ENCODE data around the gene EXOC6B. TPM values are rescaled to one million over a fixed set of nuclear protein-coding genes. Genes with fewer than 3 reads are reported as not detected.
"Not testable (repeated sequence)": the region's sequence is repeated elsewhere in the genome, so short reads cannot be mapped to it uniquely, and the experiment has no call there.

Gene EXOC6B
- total and polyA plus RNA-seq, 10 of the 15 experiments (the other 5 are each of a cell fraction or from before 2014, with no cell fraction given) = 0.23 to 2.2 (median 1.2) TPM

DNA sequence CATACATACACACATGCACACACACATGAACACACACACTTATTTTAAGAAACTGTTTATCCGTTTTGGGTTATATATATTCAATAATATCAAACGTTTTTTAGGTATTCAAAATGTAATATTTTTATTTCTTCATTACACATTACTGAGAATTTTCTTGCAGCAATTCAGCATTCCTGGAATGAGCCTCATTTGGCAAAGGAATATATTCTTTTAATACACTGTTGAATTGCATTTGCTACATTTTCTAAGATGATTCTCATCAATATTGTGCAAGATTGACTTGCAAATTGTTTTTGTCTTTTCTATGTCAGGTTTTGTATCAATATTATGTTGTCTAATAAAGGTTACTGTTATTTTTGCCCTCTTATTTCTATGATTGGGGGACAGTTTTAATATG, 402.1 kb downstream of the EXOC6B start:
- Histone ChIP-seq H3K9ac (ENCODE audit: control insufficient read depth, insufficient read depth, low read length) (no peak overlapping the region), H3K4me1 (ENCODE audit: control insufficient read depth, insufficient read depth, low read length) (no peaks in the 10 kb centered on the region), H3K9me3 (replicated peaks; ENCODE audit: control insufficient read depth, insufficient read depth, low read length) (no peaks in the 10 kb centered on the region; the same call in 2 of the 3 replicates), H3K4me3 (no peak overlapping the region), H3K79me2 (ENCODE audit: control insufficient read depth, insufficient read depth, low read length) (no peaks in the 10 kb centered on the region), H3K27me3 (replicated peaks in 1 of 2; ENCODE audit: control insufficient read depth in 2 of 2, insufficient read depth in 2 of 2, low read length in 1 of 2) (no peaks in the 10 kb centered on the region), H4K20me1 (ENCODE audit: control insufficient read depth, insufficient read depth) (no peaks in the 10 kb centered on the region), H3K4me2 (ENCODE audit: control insufficient read depth, insufficient read depth) (no peak overlapping the region), H2AFZ (ENCODE audit: control insufficient read depth, low read depth, low read length) (no peak overlapping the region), H3K27ac (ENCODE audit: control insufficient read depth, insufficient read depth) (no peak overlapping the region), H3K36me3 (ENCODE audit: control insufficient read depth in 2 of 2, insufficient read depth in 2 of 2, low read length in 1 of 2) (no peaks in the 10 kb centered on the region)
- CTCF ChIA-PET = no interaction called here
- POLR2A ChIA-PET = no interaction called here
- FAIRE-seq = no peak
- in situ Hi-C loops (cut with MboI) = no loop called here
- SMC1A ChIA-PET (ENCODE audit: uncharacterized antibody, unreplicated experiment) = no interaction called here
- TF ChIP-seq STAT1 (conservative IDR thresholded peaks at IDR 0.05) (no peak), ESRRA (IDR thresholded peaks at IDR 0.05; ENCODE audit: low read length) (no peak), ZNF217 (IDR thresholded peaks at IDR 0.05) (no peak), RFX5 (IDR thresholded peaks at IDR 0.05; ENCODE audit: low read depth, low read length) (no peak)
- no peak for DNase-seq (ENCODE audit: low read depth, low spot score)
- 2% methylated on average over 2 of the region's 2 CpGs for WGBS (ENCODE audit: insufficient coverage, insufficient replicate concordance, low lambda C conversion rate, missing lambda C conversion rate)
- RAD21 ChIA-PET (ENCODE audit: unreplicated experiment) = no interaction called here
- BruUV-seq (replicated peaks) = no TSS peak
- intact Hi-C loops (cut with micrococcal nuclease; ENCODE audit: unreplicated experiment) = no loop called here
- no peak for ATAC-seq

DNA sequence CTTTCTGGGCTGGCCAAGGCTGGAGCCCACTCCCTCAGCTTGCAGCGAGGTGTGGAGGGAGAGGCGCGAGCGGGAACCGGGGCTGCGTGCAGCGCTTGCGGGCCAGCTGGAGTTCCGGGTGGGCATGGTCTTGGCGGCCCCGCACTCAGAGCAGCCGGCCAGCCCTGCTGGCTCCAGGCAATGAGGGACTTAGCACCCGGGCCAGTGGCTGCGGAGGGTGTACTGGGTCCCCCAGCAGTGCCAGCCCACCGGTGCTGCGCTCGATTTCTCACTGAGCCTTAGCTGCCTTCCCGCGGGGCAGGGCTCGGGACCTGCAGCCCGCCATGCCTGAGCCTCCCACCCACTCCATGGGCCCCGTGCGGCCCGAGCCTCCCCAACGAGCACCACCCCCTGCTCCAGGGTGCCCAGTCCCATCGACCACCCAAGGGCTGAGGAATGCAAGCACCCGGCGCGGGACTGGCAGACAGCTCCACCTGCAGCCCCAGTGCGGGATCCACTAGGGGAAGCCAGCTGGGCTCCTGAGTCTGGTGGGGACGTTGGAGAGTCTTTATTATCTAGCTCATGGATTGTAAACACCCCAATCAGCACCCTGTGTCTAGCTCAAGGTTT, 404.0 kb downstream of the EXOC6B start:
- POLR2A ChIA-PET, ATAC-seq: not testable (repeated sequence)

More for the DNA sequence above, 404.0 kb downstream of the EXOC6B start:
- H3K36me3 ChIP-seq (ENCODE audit: control insufficient read depth in 2 of 2, insufficient read depth in 2 of 2, low read length in 1 of 2); FAIRE-seq; H3K4me3 ChIP-seq; H3K27me3 ChIP-seq (replicated peaks in 1 of 2; ENCODE audit: control insufficient read depth in 2 of 2, insufficient read depth in 2 of 2, low read length in 1 of 2); H3K4me1 ChIP-seq (ENCODE audit: control insufficient read depth, insufficient read depth, low read length); RAD21 ChIA-PET (ENCODE audit: unreplicated experiment); H3K9ac ChIP-seq (ENCODE audit: control insufficient read depth, insufficient read depth, low read length); H3K4me2 ChIP-seq (ENCODE audit: control insufficient read depth, insufficient read depth); H3K79me2 ChIP-seq (ENCODE audit: control insufficient read depth, insufficient read depth, low read length); intact Hi-C loops (cut with micrococcal nuclease; ENCODE audit: unreplicated experiment); H2AFZ ChIP-seq (ENCODE audit: control insufficient read depth, low read depth, low read length); H3K9me3 ChIP-seq (replicated peaks; ENCODE audit: control insufficient read depth, insufficient read depth, low read length); SMC1A ChIA-PET (ENCODE audit: uncharacterized antibody, unreplicated experiment); BruUV-seq (replicated peaks); H4K20me1 ChIP-seq (ENCODE audit: control insufficient read depth, insufficient read depth); DNase-seq (ENCODE audit: low read depth, low spot score); in situ Hi-C loops (cut with MboI); H3K27ac ChIP-seq (ENCODE audit: control insufficient read depth, insufficient read depth); CTCF ChIA-PET: not testable (repeated sequence)
- WGBS (ENCODE audit: insufficient coverage, insufficient replicate concordance, low lambda C conversion rate, missing lambda C conversion rate) = 81% methylated on average over 19 of the region's 31 CpGs

All from GM12878 (cell line).